Esophagus muscularis mucosa (tissue), 4 donors: ENCODE measurements around the gene PCSK6. TPM values are rescaled to one million over a fixed set of nuclear protein-coding genes. Genes with fewer than 3 reads are reported as not detected.

ENCODE experiments used
- DNase-seq: peaks from one replicate; pipeline ENCODE4 v3.0.0-alpha.2; 2017; ENCODE audit errors: extremely low spot score
- H3K27ac ChIP-seq, 4 donors: fragments of 200-600 bp; sonication (generic); replicated peaks in 1 of 4; 1 replicate in 3 of 4; 2 replicates in 1 of 4; pipeline ENCODE4 v1.5.1; 2016 to 2019; ENCODE audit warnings: mild to moderate bottlenecking in 1 of 4
- H3K27me3 ChIP-seq, 4 donors: fragments of 200-600 bp; sonication (generic); one replicate each; pipeline versions ENCODE4 v1.5.1 to v1.6.0; 2016 to 2019
- H3K36me3 ChIP-seq, 4 donors: fragments of 200-600 bp; sonication (generic); one replicate each; pipeline ENCODE4 v1.5.1; 2016 to 2019
- H3K4me1 ChIP-seq, 4 donors: fragments of 200-600 bp; sonication (generic); one replicate each; pipeline ENCODE4 v1.5.1; 2016 to 2019
- H3K4me3 ChIP-seq, 4 donors: fragments of 200-600 bp; sonication (generic); 1 replicate in 2 of 4; 2 replicates in 2 of 4; pipeline ENCODE4 v1.5.1; 2016 to 2019; ENCODE audit warnings: mild to moderate bottlenecking in 4 of 4, moderate library complexity in 1 of 4
- H3K9me3 ChIP-seq, 4 donors: fragments of 200-600 bp; sonication (generic); 1 replicate in 3 of 4; 2 replicates in 1 of 4; pipeline ENCODE4 v1.5.1; 2016 to 2019
- EP300 ChIP-seq: sonication (generic); formaldehyde crosslinking; IDR thresholded peaks from one replicate; pipeline ENCODE4 v1.6.1; 2017; ENCODE audit warnings: antibody characterized with exemption
- POLR2A ChIP-seq: fragments of 450-650 bp; IDR thresholded peaks from one replicate; pipeline ENCODE4 v1.6.1; 2017; ENCODE audit warnings: antibody characterized with exemption, moderate library complexity, mild to moderate bottlenecking, low read depth
- POLR2AphosphoS5 ChIP-seq, 2 donors: sonication (generic); formaldehyde crosslinking; IDR thresholded peaks; one replicate each; pipeline ENCODE4 v1.6.1; 2017; ENCODE audit warnings: antibody characterized with exemption in 2 of 2
- WGBS: methylation state at CpG from one replicate; pipeline ENCODE4 v1.1.5; 2018; 5-methylcytosine and 5-hydroxymethylcytosine counted together
- intact Hi-C: fragments of 100-400 bp; cut with DNase I; formaldehyde crosslinking; loops from one replicate; pipeline ENCODE4 v1.15.1; 2023
- total RNA-seq, 4 donors: library from RNA; depleted of rRNA; stranded (reverse); fragments of >200 nt; gene quantifications; one replicate each; pipeline versions ENCODE4 v1.1.0 to v1.2.1, GENCODE V29; 2016
- TF ChIP-seq, protein P1 (sequence below), 3 experiments: fragments of 200-600 bp in 2 of 3; fragments of 450-650 bp in 1 of 3; sonication (generic) in 2 of 3; IDR thresholded peaks; one replicate each; pipeline ENCODE4 v1.5.1; 2017 to 2019; ENCODE audit warnings: antibody characterized with exemption in 3 of 3, mild to moderate bottlenecking in 2 of 3, moderate library complexity in 1 of 3

Gene PCSK6
- total RNA-seq, 4 donors from 2014 or later = 13.6 to 24.1 (median 15.3) TPM

DNA sequence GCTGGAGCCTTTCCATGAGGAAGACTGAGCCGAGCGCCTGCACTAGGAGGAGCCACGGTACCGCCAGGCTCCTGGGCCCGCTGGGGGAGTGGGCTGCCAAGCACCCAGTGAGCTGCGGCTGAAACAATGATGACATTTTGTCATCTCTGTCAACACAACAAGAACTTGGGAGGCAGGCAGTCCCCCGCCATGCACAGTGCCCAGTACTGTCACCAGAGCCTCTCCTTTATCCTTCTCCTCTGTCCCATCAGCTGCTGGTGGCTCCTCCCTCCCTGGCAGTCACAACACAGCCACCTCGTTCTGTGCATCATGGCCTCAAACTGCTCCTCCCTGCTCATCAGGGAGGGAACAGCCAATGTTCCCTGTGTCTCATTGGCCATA, 34.0 kb upstream of the PCSK6 start:
- Histone ChIP-seq H3K36me3 (no peaks in the 10 kb centered on the region), H3K4me1 (peaks cover 6 to 15% (median 14%) of the 10 kb centered on the region in 4 donors), H3K27ac (no peak overlapping the region), H3K9me3 (peaks cover 0 to 9% (median 6%) of the 10 kb centered on the region in 4 donors), H3K27me3 (peaks cover 0 to 15% (median 1%) of the 10 kb centered on the region in 4 donors), H3K4me3 (no peak overlapping the region)
- no peak for TF ChIP-seq POLR2A
- TF ChIP-seq POLR2AphosphoS5 (IDR thresholded peaks at IDR 0.05) = no peak
- no peak for TF ChIP-seq EP300
- TF ChIP-seq, protein P1, sequence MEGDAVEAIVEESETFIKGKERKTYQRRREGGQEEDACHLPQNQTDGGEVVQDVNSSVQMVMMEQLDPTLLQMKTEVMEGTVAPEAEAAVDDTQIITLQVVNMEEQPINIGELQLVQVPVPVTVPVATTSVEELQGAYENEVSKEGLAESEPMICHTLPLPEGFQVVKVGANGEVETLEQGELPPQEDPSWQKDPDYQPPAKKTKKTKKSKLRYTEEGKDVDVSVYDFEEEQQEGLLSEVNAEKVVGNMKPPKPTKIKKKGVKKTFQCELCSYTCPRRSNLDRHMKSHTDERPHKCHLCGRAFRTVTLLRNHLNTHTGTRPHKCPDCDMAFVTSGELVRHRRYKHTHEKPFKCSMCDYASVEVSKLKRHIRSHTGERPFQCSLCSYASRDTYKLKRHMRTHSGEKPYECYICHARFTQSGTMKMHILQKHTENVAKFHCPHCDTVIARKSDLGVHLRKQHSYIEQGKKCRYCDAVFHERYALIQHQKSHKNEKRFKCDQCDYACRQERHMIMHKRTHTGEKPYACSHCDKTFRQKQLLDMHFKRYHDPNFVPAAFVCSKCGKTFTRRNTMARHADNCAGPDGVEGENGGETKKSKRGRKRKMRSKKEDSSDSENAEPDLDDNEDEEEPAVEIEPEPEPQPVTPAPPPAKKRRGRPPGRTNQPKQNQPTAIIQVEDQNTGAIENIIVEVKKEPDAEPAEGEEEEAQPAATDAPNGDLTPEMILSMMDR (IDR thresholded peaks at IDR 0.05) = no peak
- DNase-seq = no peak
- WGBS = 78% methylated on average over 8 of the region's 8 CpGs
- intact Hi-C loops = no loop called here

DNA sequence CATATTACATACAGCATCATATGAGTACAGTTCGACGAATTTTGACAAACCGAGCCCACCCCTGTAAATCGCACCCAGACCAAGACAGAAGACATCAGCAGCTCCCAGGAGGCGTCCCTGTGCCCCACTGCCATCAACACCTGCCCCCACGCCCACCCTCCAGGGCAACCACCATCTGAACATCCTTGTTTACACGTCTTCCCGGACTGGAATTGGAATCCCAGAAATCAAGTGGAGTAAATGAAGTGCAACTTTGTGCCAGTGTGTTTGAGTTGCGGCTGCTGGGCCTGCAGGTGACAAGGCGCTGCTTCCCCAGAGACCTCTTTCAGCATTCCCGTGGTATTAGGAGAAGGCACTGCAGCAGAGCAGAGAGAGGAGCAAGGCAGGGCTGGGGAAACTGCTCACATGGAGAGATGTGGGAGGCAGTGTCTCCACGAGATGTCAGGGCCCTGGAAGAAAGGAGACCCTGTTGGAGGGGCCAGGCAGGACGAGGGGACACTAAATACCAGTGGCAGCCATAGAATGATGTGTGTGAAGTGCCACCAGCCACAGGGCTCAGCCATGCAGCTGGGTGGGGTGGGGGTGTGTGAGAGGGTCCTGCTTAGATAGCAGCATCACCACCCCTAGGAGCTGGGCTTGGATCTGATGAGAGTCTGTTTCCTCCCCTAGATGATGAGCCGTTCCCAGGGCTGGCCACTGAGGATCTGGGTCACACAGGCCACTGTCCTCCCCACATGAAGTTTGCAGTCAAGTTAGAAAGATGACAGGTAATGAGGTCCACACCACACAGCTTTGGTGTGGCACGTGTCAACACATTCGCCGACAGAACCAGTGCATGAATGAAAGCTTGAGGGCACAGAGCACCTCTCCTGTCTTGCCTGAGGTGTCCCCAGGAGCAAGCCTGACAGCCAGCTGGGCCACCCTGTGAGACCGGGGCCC, 33.4 kb upstream of the PCSK6 start:
- H3K4me1 ChIP-seq = peaks cover 4 to 8% (median 8%) of the 10 kb centered on the region in 4 donors
- TF ChIP-seq, protein P1 (IDR thresholded peaks at IDR 0.05) = no peak
- TF ChIP-seq EP300 (no peak), POLR2A (no peak), POLR2AphosphoS5 (IDR thresholded peaks at IDR 0.05) (no peak)
- H3K4me3 ChIP-seq = no peak overlapping the region
- H3K36me3 ChIP-seq = no peaks in the 10 kb centered on the region
- DNase-seq = peak; percentile 81
- no peak overlapping the region for H3K27ac ChIP-seq
- peaks cover 0 to 16% (median 12%) of the 10 kb centered on the region in 4 donors for H3K9me3 ChIP-seq
- 83% methylated on average over 18 of the region's 18 CpGs for WGBS
- H3K27me3 ChIP-seq = peaks cover 0 to 15% (median 1%) of the 10 kb centered on the region in 4 donors
- intact Hi-C loops = no loop called here

DNA sequence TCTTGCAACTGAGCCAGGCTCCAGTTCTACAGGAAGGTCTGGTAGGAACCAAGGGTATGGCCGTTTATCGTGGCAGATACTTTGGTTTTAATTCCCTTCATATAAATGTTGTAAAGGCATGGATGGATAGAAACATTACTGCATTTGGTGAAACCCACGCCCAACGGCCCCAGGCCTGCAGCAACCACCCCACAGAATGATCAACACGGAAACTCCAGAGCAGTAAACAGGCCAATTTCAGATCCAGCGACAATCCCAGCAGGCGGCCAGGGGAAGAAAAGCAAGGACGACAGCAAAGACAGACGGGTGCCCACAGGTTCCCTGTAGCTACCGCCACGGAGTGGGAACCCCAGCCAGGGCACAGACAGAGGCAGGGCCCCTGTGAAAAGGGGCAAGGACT, 32.6 kb upstream of the PCSK6 start:
- intact Hi-C loops = no loop called here
- 82% methylated on average over 7 of the region's 11 CpGs for WGBS
- DNase-seq = peak; percentile 34
- no peaks in the 10 kb centered on the region for H3K36me3 ChIP-seq
- peaks cover 0 to 15% (median 1%) of the 10 kb centered on the region in 4 donors for H3K27me3 ChIP-seq
- peaks cover 0 to under 1% (median 0%) of the 10 kb centered on the region in 4 donors for H3K4me1 ChIP-seq
- peaks cover 0 to 24% (median 20%) of the 10 kb centered on the region in 4 donors for H3K9me3 ChIP-seq
- TF ChIP-seq POLR2AphosphoS5 (IDR thresholded peaks at IDR 0.05) = no peak
- TF ChIP-seq, protein P1 (IDR thresholded peaks at IDR 0.05) = no peak
- no peak for TF ChIP-seq POLR2A
- TF ChIP-seq EP300 = no peak
- H3K4me3 ChIP-seq = no peak overlapping the region
- H3K27ac ChIP-seq = no peak overlapping the region

DNA sequence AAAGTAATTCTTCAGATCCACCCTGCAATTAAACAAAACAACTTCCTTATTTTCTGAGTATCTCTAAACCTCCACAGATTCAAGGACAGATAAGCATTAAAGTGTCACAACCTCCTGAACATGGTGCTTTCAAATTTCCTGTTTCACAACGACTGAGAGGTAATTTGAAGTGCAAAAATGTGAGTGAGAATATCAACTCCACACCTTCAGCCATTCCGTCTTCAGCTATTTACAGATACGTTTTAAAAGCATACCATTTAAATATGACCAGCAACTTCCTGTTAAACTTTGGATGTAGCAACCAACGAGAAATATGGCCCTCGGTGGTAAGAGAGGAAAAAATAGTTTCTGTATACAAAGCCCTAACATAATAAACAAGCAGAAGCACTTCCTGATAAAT, 32.1 kb upstream of the PCSK6 start:
- H3K27me3 ChIP-seq = peaks cover 0 to 15% (median 1%) of the 10 kb centered on the region in 4 donors
- no peak for DNase-seq
- TF ChIP-seq POLR2AphosphoS5 (IDR thresholded peaks at IDR 0.05) (no peak), POLR2A (no peak), EP300 (no peak)
- TF ChIP-seq, protein P1 (IDR thresholded peaks at IDR 0.05) = no peak
- intact Hi-C loops = no loop called here
- H3K4me3 ChIP-seq = no peak overlapping the region
- 26% methylated on average over 5 of the region's 5 CpGs for WGBS
- H3K9me3 ChIP-seq = peaks cover 0 to 29% (median 25%) of the 10 kb centered on the region in 4 donors
- no peak overlapping the region for H3K27ac ChIP-seq
- no peaks in the 10 kb centered on the region for H3K4me1 ChIP-seq
- H3K36me3 ChIP-seq = no peaks in the 10 kb centered on the region
